NT2/D1 (cell line): ENCODE results near the gene TIGD4.

Source experiments
- DNase-seq: peaks from one replicate; pipeline ENCODE4 v3.0.0-alpha.2; 2011; ENCODE audit warnings: low read depth, low spot score
- H3K27me3 ChIP-seq: 2 replicates; pipeline ENCODE4 v1.6.0; 2011; ENCODE audit warnings: mild to moderate bottlenecking; ENCODE audit not compliant: insufficient read length, insufficient read depth
- H3K36me3 ChIP-seq: 2 replicates; pipeline ENCODE4 v1.6.1; 2011; ENCODE audit warnings: mild to moderate bottlenecking, low read length, mixed read lengths; ENCODE audit not compliant: insufficient read depth, insufficient read length
- H3K4me1 ChIP-seq: 2 replicates; pipeline ENCODE4 v1.5.1; 2011; ENCODE audit not compliant: insufficient read depth, insufficient read length
- H3K4me3 ChIP-seq: 2 replicates; pipeline ENCODE4 v1.5.1; 2011; ENCODE audit warnings: low read depth; ENCODE audit not compliant: insufficient read length
- H3K9ac ChIP-seq: 2 replicates; pipeline ENCODE4 v1.6.0; 2011; ENCODE audit warnings: low read depth; ENCODE audit not compliant: insufficient read length
- H3K9me3 ChIP-seq: 2 replicates; pipeline ENCODE4 v1.5.1; 2011; ENCODE audit warnings: mild to moderate bottlenecking, low read length; ENCODE audit not compliant: insufficient read depth
- SUZ12 ChIP-seq: IDR thresholded peaks from 2 replicates; pipeline ENCODE4 v1.6.1; 2011; ENCODE audit not compliant: insufficient read length, insufficient read depth; ENCODE audit errors: extremely low read depth
- YY1 ChIP-seq: IDR thresholded peaks from 2 replicates; pipeline ENCODE4 v1.6.1; 2011; ENCODE audit not compliant: insufficient read length, insufficient read depth
- ZNF274 ChIP-seq: IDR thresholded peaks from 2 replicates; pipeline ENCODE4 v1.6.1; 2011; ENCODE audit warnings: mild to moderate bottlenecking, low read depth, low read length

The TIGD4 gene

DNA sequence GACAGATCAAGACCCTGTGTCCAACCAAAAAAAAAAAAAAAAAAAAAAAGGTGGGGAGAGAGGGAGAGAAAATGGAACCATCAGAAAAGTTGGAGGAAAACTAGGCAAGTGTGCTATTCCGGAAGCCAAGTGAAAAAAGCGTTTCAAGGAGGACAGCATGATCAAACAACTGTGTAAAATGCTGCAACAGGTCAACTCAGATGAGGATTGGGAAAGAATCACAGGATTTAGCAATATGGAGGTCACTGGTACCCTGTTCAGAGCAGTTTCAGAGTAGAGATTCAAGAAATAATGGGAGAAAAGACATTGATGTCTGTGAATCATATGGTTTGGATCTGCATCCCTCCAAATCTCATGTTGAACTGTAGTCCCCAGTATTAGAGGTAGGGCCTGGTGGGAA lies 47.5 kb downstream of the TIGD4 start:
- H3K4me3 ChIP-seq: no peak overlapping the region
- no peaks in the 10 kb centered on the region for H3K4me1 ChIP-seq
- no peaks in the 10 kb centered on the region for H3K9me3 ChIP-seq
- no peak overlapping the region for H3K9ac ChIP-seq
- no peaks in the 10 kb centered on the region for H3K27me3 ChIP-seq
- TF ChIP-seq ZNF274: no peak
- TF ChIP-seq YY1: no peak
- TF ChIP-seq SUZ12: no peak
- no peak for DNase-seq
- H3K36me3 ChIP-seq: no peaks in the 10 kb centered on the region

DNA sequence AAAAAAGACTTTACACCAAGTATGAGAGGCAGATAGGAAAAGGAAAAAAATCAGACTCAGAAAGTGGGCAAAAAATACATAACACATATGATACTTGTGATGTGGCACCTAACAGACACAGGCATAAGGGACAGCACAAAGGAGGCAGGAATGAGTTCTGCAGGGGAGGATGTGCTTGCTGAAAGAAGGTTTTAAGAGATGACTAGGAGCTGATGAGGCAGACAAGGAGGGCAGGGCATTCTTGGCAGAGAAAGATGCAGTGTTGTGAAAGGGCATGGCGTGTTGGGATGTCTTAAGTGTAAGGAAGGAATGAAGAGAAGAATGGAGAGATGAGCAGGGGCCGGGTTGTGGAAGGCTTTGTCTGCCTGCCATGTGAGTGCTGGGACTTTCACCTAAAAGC lies 50.1 kb downstream of the TIGD4 start:
- H3K9ac ChIP-seq: no peak overlapping the region
- H3K27me3 ChIP-seq: no peaks in the 10 kb centered on the region
- H3K9me3 ChIP-seq: no peaks in the 10 kb centered on the region
- DNase-seq: no peak
- TF ChIP-seq SUZ12 (no peak), ZNF274 (no peak), YY1 (no peak)
- no peaks in the 10 kb centered on the region for H3K4me1 ChIP-seq
- H3K4me3 ChIP-seq: no peak overlapping the region
- no peaks in the 10 kb centered on the region for H3K36me3 ChIP-seq

DNA sequence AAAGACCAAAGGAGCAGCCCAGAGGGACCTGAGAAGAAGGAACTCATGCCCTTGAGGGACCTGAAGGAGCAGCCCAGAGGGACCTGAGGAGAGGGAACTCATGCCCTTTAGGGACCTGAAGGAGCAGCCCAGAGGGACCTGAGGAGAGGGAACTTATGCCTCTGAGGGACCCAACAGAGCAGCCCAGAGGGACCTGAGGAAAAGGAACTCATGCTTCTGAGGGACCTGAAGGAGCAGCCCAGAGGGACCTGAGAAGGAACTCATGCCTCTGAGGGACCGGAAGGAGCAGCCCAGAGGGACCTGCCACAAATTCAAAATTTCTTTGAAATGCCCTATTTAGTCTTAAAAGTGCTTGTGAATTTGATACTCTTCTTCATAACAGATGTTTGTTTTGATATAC lies 51.2 kb downstream of the TIGD4 start:
- Histone ChIP-seq H3K27me3 (no peaks in the 10 kb centered on the region), H3K4me3 (no peak overlapping the region), H3K9me3 (no peaks in the 10 kb centered on the region), H3K9ac (no peak overlapping the region), H3K4me1 (no peaks in the 10 kb centered on the region), H3K36me3 (no peaks in the 10 kb centered on the region)
- TF ChIP-seq SUZ12 (no peak), YY1 (no peak), ZNF274 (no peak)
- no peak for DNase-seq

DNA sequence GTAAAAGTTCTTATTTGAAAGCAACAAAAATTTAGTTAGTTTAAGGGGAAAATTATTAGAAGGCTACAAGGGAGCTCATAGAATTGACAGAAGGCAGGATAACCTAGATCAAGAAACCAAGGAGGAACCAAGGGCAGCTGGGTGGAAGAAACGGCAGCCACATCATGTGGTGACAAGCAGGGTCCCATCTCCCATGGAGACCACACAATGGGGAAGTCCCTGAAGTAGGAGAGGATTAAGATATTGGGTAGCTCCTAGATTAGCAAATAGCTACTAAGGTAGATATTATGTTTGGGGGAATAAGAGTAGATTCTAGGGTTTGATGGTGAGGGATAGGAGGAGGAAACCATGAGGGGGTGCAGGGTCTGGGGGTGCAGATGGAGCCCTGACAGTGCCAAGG lies 51.7 kb downstream of the TIGD4 start:
- Histone ChIP-seq H3K4me3 (no peak overlapping the region), H3K9me3 (no peaks in the 10 kb centered on the region), H3K27me3 (no peaks in the 10 kb centered on the region), H3K9ac (no peak overlapping the region), H3K36me3 (no peaks in the 10 kb centered on the region), H3K4me1 (no peaks in the 10 kb centered on the region)
- no peak for DNase-seq
- TF ChIP-seq ZNF274 (no peak), SUZ12 (no peak), YY1 (no peak)

GRCh38 chr4:152724494-152724893 lies 55.0 kb downstream of the TIGD4 start:
- H3K4me1 ChIP-seq: no peaks in the 10 kb centered on the region
- no peak for DNase-seq
- no peak overlapping the region for H3K9ac ChIP-seq
- H3K4me3 ChIP-seq: no peak overlapping the region
- no peaks in the 10 kb centered on the region for H3K36me3 ChIP-seq
- TF ChIP-seq YY1: no peak
- TF ChIP-seq SUZ12: no peak
- no peak for TF ChIP-seq ZNF274
- no peaks in the 10 kb centered on the region for H3K9me3 ChIP-seq
- no peaks in the 10 kb centered on the region for H3K27me3 ChIP-seq

GRCh38 chr4:152723236-152723635 lies 56.3 kb downstream of the TIGD4 start:
- TF ChIP-seq SUZ12 (no peak), YY1 (no peak), ZNF274 (no peak)
- H3K9me3 ChIP-seq: no peaks in the 10 kb centered on the region
- DNase-seq: no peak
- H3K27me3 ChIP-seq: no peaks in the 10 kb centered on the region
- H3K9ac ChIP-seq: no peak overlapping the region
- H3K4me3 ChIP-seq: no peak overlapping the region
- H3K4me1 ChIP-seq: no peaks in the 10 kb centered on the region
- no peaks in the 10 kb centered on the region for H3K36me3 ChIP-seq

DNA sequence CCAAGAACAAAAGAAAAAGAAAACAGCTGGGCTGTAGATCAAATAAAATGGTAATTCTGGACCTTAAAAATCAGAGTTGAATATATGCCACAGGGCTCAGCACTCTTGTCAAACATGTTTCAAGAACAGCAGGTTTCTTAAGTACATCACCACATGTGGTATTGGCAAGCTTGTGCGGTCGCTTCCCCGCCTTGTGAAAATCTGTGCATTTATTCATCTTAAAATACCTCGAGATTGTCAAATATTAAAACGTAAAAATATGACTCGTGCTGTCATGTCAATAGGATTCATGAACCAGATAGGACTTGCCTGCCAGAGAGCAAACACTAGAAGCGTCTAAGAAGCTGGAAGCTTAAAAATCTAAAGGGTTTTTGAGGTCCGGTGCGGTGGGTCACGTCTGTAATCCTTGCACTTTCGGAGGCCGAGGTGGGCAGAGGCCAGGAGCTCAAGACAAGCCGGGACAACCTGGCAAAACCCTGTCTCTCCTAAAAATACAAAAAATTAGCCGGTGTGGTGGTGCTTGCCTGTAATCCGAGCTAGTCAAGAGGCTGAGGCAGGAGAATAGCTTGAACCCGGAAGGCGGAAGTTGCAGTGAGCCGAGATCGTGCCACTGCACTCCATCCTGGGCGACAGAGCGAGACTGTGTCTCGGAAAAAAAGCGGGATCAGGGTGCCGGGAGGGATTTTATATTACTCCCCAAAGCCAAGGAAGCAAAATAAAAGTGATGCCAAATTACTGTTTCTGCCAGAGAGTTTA lies 59.6 kb downstream of the TIGD4 start:
- DNase-seq: no peak
- H3K36me3 ChIP-seq: no peaks in the 10 kb centered on the region
- H3K27me3 ChIP-seq: no peaks in the 10 kb centered on the region
- H3K9me3 ChIP-seq: peaks cover 17% of the 10 kb centered on the region; the same call in 1 of the 2 replicates
- TF ChIP-seq ZNF274: no peak
- no peak for TF ChIP-seq YY1
- TF ChIP-seq SUZ12: no peak
- H3K9ac ChIP-seq: no peak overlapping the region
- no peak overlapping the region for H3K4me3 ChIP-seq
- H3K4me1 ChIP-seq: no peaks in the 10 kb centered on the region
